ENCODE results near the gene RGS19.

RGS19 gene

GRCh38 chr20:64047046-64047389 lies 32.3 kb downstream of the RGS19 start:
- no peak for DNase-seq

GRCh38 chr20:64045346-64046011 lies 33.8 kb downstream of the RGS19 start:
- DNase-seq: no peak

- no peak for DNase-seq
Observed at GRCh38 chr20:64044484-64045247, 34.7 kb downstream of the RGS19 start.

- no peak for DNase-seq
Observed at GRCh38 chr20:64043768-64044167, 35.5 kb downstream of the RGS19 start.

- DNase-seq: no peak
Observed at GRCh38 chr20:64042054-64042781, 37.1 kb downstream of the RGS19 start.

- no peak for DNase-seq
Observed at GRCh38 chr20:64041781-64042053, 37.6 kb downstream of the RGS19 start.

GRCh38 chr20:64041040-64041780 lies 38.1 kb downstream of the RGS19 start:
- DNase-seq: peak; percentile 66

GRCh38 chr20:64040231-64041039 lies 38.9 kb downstream of the RGS19 start:
- no peak for DNase-seq

GRCh38 chr20:64039293-64040160 lies 39.8 kb downstream of the RGS19 start:
- no peak for DNase-seq

GRCh38 chr20:64038565-64039292 lies 40.6 kb downstream of the RGS19 start:
- DNase-seq: peak; percentile 26

- no peak for DNase-seq
Observed at GRCh38 chr20:64038224-64038564, 41.1 kb downstream of the RGS19 start.

GRCh38 chr20:64037498-64038213 lies 41.7 kb downstream of the RGS19 start:
- DNase-seq: no peak

GRCh38 chr20:64037199-64037497 lies 42.2 kb downstream of the RGS19 start:
- no peak for DNase-seq

- no peak for DNase-seq
Observed at GRCh38 chr20:64036346-64037198, 42.7 kb downstream of the RGS19 start.

- no peak for DNase-seq
Observed at GRCh38 chr20:64035933-64036345, 43.4 kb downstream of the RGS19 start, which contains the start of gene C20orf204. Gene C20orf204 (plus strand): TSS chr20:64036182. CDS start chr20:64036324, 142 bp downstream.

- no peak for DNase-seq
Observed at GRCh38 chr20:64035066-64035932, 44.0 kb downstream of the RGS19 start.

GRCh38 chr20:64033981-64034493 lies 45.3 kb downstream of the RGS19 start:
- DNase-seq: no peak

Data from NCI-H1694 (cell line).